K562 (cell line): Measurements from ENCODE around the gene PSMA5. TPM values are rescaled to one million over a fixed set of nuclear protein-coding genes. Genes with fewer than 3 reads are reported as not detected.

Source experiments
- ATAC-seq: fragments of 200-7000 bp; cut with Tn5 transposase; 3 replicates; pipeline ENCODE4 v1.9.1; 2020; ENCODE audit warnings: moderate library complexity
- BruUV-seq: library from RNA; stranded (reverse); fragments of 400-500 nt; replicated peaks from 2 replicates; lab custom pipeline; 2021; lab: Mats Ljungman, UMichigan
- CTCF ChIA-PET: fragments of 300-600 bp; formaldehyde crosslinking; extraction: SDS; loops from one replicate; lab custom pipeline; 2021; ENCODE audit warnings: low intra/inter-chr PET ratio; lab: Yijun Ruan, JAX
- POLR2A ChIA-PET: fragments of 300-600, 350-650 bp; sonication (Branson Sonifier 250); formaldehyde crosslinking; extraction: SDS; loops from one replicate; lab custom pipeline; 2021; ENCODE audit warnings: antibody characterized with exemption, inconsistent platforms; lab: Yijun Ruan, JAX
- DNase-seq, 4 experiments: peaks; one replicate each; pipeline versions ENCODE4 v3.0.0 to v3.0.0-alpha.2; 2011 to 2018; ENCODE audit warnings: low spot score in 3 of 4, mixed read lengths in 3 of 4; ENCODE audit errors: extremely low read depth in 1 of 4
- FAIRE-seq: peaks from 2 replicates; lab custom pipeline; 2011; peaks lifted over from hg19 to GRCh38; lab: Jason Lieb, UNC
- H2AFZ ChIP-seq: 2 replicates; pipeline ENCODE4 v1.6.0; 2011; ENCODE audit warnings: low read depth, low read length, control low read depth, inconsistent platforms
- H3K27ac ChIP-seq: fragments of 200-600 bp; 3 replicates; pipeline ENCODE4 v1.8.0; 2011; ENCODE audit warnings: low read depth, mild to moderate bottlenecking, control low read depth, inconsistent platforms, low read length, moderate library complexity, mixed read lengths; ENCODE audit errors: extremely low read depth
- H3K27me3 ChIP-seq, 2 experiments: fragments of 300-600 bp in 1 of 2; 2 replicates in 1 of 2; 3 replicates in 1 of 2; pipeline versions ENCODE4 v1.6.0 to v1.8.0; 2011; ENCODE audit warnings: inconsistent platforms in 2 of 2, low read length in 2 of 2, mild to moderate bottlenecking in 1 of 2, mixed read lengths in 1 of 2, moderate library complexity in 1 of 2; ENCODE audit not compliant: control insufficient read depth in 2 of 2, insufficient read depth in 2 of 2
- H3K36me3 ChIP-seq: fragments of 300-600 bp; 3 replicates; pipeline ENCODE4 v1.8.0; 2011; ENCODE audit warnings: mild to moderate bottlenecking, low read length, inconsistent platforms; ENCODE audit not compliant: control insufficient read depth, insufficient read depth
- H3K4me1 ChIP-seq, 2 experiments: fragments of 200-600 bp in 1 of 2; replicated peaks in 1 of 2; 2 replicates in 1 of 2; 3 replicates in 1 of 2; pipeline versions ENCODE4 v1.5.1 to v1.8.0; 2011; ENCODE audit warnings: inconsistent platforms in 2 of 2, low read length in 2 of 2, mild to moderate bottlenecking in 1 of 2, mixed read lengths in 1 of 2, moderate library complexity in 1 of 2; ENCODE audit not compliant: control insufficient read depth in 2 of 2, insufficient read depth in 2 of 2
- H3K4me2 ChIP-seq: 2 replicates; pipeline ENCODE4 v1.6.1; 2011; ENCODE audit warnings: low read length, control low read depth, inconsistent platforms, mixed read lengths; ENCODE audit not compliant: insufficient read depth
- H3K4me3 ChIP-seq: fragments of 200-600 bp; sonication (generic), shearing (Covaris generic); 2 replicates; pipeline ENCODE4 v1.5.1; 2016; ENCODE audit warnings: control low read depth, inconsistent platforms
- H3K79me2 ChIP-seq: fragments of 200-600 bp; 3 replicates; pipeline ENCODE4 v1.8.0; 2011; ENCODE audit warnings: low read length, inconsistent platforms; ENCODE audit not compliant: control insufficient read depth, insufficient read depth
- H3K9ac ChIP-seq, 2 experiments: 2 replicates each; pipeline versions ENCODE4 v1.6.0 to v1.6.1; 2011; ENCODE audit warnings: low read depth in 2 of 2, low read length in 2 of 2, control low read depth in 1 of 2, inconsistent platforms in 1 of 2, mild to moderate bottlenecking in 1 of 2, mixed read lengths in 1 of 2; ENCODE audit not compliant: insufficient read depth in 1 of 2
- H3K9me1 ChIP-seq: one replicate; pipeline ENCODE4 v1.6.0; 2011; ENCODE audit warnings: inconsistent platforms, mild to moderate bottlenecking, low read length, moderate library complexity; ENCODE audit not compliant: control insufficient read depth, insufficient read depth
- H3K9me3 ChIP-seq: replicated peaks from 2 replicates; pipeline ENCODE4 v1.5.1; 2011; ENCODE audit warnings: low read depth, low read length, inconsistent platforms; ENCODE audit not compliant: control insufficient read depth, insufficient read depth
- H4K20me1 ChIP-seq: replicated peaks from 2 replicates; pipeline ENCODE4 v1.6.1; 2011; ENCODE audit warnings: low read length, inconsistent platforms, mixed read lengths; ENCODE audit not compliant: control insufficient read depth, insufficient read depth
- CBFA2T3 ChIP-seq: fragments of 450-650 bp; IDR thresholded peaks from 2 replicates; pipeline ENCODE4 v1.6.1; 2017
- EHMT2 ChIP-seq: fragments of 450-650 bp; IDR thresholded peaks from 2 replicates; pipeline ENCODE4 v1.6.1; 2018; ENCODE audit warnings: antibody characterized with exemption
- RBM14 ChIP-seq: fragments of 200-400 bp; formaldehyde crosslinking; IDR thresholded peaks from 2 replicates; pipeline ENCODE4 v1.6.1; 2018; ENCODE audit warnings: low read depth, mild to moderate bottlenecking, low read length, moderate library complexity, borderline replicate concordance; ENCODE audit not compliant: insufficient read depth
- TAF15 ChIP-seq: fragments of 200-400 bp; formaldehyde crosslinking; IDR thresholded peaks from 2 replicates; pipeline ENCODE4 v1.6.1; 2017; ENCODE audit warnings: mild to moderate bottlenecking, low read depth, low read length, moderate library complexity
- ZC3H4 ChIP-seq: sonication (generic); formaldehyde crosslinking; IDR thresholded peaks from 2 replicates; pipeline ENCODE4 v1.9.0; 2021; ENCODE audit warnings: missing genetic modification reagents, borderline replicate concordance
- ZNF24 ChIP-seq: fragments of 450-650 bp; IDR thresholded peaks from 2 replicates; pipeline ENCODE4 v1.6.1; 2016
- WGBS: fragments of 100-300 bp; shearing (Covaris generic); methylation state at CpG from one replicate; pipeline ENCODE4 v1.1.6; 2016; ENCODE audit warnings: low coverage, mixed read lengths; ENCODE audit not compliant: insufficient coverage; ENCODE audit errors: missing lambda C conversion rate; 5-methylcytosine and 5-hydroxymethylcytosine counted together
- in situ Hi-C: fragments of 300-500 bp; cut with MboI; formaldehyde crosslinking; loops from 4 replicates; pipeline ENCODE4 v1.15.0; 2018; ENCODE audit warnings: inconsistent platforms, mixed read lengths
- intact Hi-C: fragments of 100-400 bp; cut with micrococcal nuclease; formaldehyde crosslinking; loops from 2 replicates; pipeline ENCODE4 v1.14.2; 2022
- polyA plus RNA-seq, 8 experiments: library from polyadenylated mRNA; depleted of rRNA in 4 of 8; stranded (reverse) in 5 of 8; unstranded in 3 of 8; fragments of >200 nt; fragmentation: Nextera tagmentation in 2 of 8; fragmentation: Illumina TruSeq in 1 of 8; extraction: Ambion mirVana in 2 of 8; extraction: Trizol in 1 of 8; gene quantifications; 2 replicates each; pipeline versions ENCODE4 v1.2.1 to v1.2.3, GENCODE V29; 2011 to 2014; ENCODE audit warnings: inconsistent platforms in 1 of 8, missing spikeins in 1 of 8
- total RNA-seq, 7 experiments: library from RNA; depleted of rRNA in 6 of 7; stranded (reverse); fragments of >200 nt in 6 of 7; fragmentation: Illumina TruSeq in 2 of 7; extraction: Trizol in 2 of 7; gene quantifications; 2 replicates each; pipeline versions ENCODE4 v1.2.1 to v1.2.3, GENCODE V29; 2011 to 2021; ENCODE audit warnings: low replicate concordance in 1 of 7
- TF ChIP-seq, protein P1 (sequence below): fragments of 250-450 bp; sonication (Bioruptor Pico); IDR thresholded peaks from 2 replicates; pipeline ENCODE4 v1.5.0; 2020; ENCODE audit warnings: mild to moderate bottlenecking

The PSMA5 gene
- total and polyA plus RNA-seq, 9 of the 15 experiments (the other 6 are each of a cell fraction or from before 2014, with no cell fraction given), result 82.6 to 542 (median 287) TPM

DNA sequence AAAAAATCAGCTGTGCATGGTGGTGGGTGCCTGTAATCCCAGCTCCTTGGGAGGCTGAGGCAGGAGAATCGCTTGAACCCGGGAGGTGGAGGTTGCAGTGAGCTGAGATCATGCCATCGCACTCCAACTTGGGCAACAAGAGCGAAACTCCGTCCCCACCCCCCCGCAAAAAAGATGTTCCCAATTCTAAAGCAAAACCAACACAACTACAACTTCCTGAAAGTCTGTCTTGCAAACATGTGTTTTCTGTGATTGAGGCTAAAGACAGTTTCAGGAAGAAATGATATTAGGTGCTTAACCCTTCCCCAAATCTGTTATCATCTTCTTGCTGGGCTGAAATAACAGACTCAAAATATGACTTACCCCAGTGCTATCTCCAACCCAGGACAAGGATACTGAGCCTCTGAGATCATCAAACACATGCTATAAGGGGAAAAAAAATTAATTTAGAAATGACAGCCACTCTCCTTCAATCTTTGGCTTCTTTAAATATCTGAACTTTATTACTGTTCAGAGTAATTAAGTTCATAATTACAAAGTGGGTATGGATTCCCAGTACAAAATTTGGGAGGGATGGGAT, 57.0 kb downstream of the PSMA5 start:
- Histone ChIP-seq H2AFZ (no peak overlapping the region), H3K4me2 (no peak overlapping the region), H3K4me3 (no peak overlapping the region), H3K27ac (no peak overlapping the region), H4K20me1 (no peaks in the 10 kb centered on the region), H3K9me1 (peaks cover 4% of the 10 kb centered on the region), H3K9ac (no peak overlapping the region), H3K9me3 (no peaks in the 10 kb centered on the region), H3K4me1 (peaks cover 13 to 37% of the 10 kb centered on the region in 2 experiments), H3K79me2 (peaks cover 58% of the 10 kb centered on the region), H3K27me3 (no peaks in the 10 kb centered on the region), H3K36me3 (peaks cover 56% of the 10 kb centered on the region)
- ATAC-seq (no peak), FAIRE-seq (no peak), DNase-seq (no peak)
- WGBS, result 85% methylated on average over 5 of the region's 6 CpGs
- BruUV-seq, result no TSS peak
- ChIA-PET POLR2A (interaction anchor here (0.6 to 1.1 kb wide), 3 partner anchors 13 to 179 kb away, joined by 3 to 4 read pairs (median 4); partner anchors contain the start of gene GNAI3), CTCF (no interaction called here)
- no peak for TF ChIP-seq TAF15
- 0 out of 2 replicates have a peak, but pooled peaks have one; percentile 11 for TF ChIP-seq CBFA2T3
- TF ChIP-seq ZNF24, result peak; percentile 60; the same call in 1 of the 2 replicates
- in situ Hi-C loops (no loop called here), intact Hi-C loops (no loop called here)

DNA sequence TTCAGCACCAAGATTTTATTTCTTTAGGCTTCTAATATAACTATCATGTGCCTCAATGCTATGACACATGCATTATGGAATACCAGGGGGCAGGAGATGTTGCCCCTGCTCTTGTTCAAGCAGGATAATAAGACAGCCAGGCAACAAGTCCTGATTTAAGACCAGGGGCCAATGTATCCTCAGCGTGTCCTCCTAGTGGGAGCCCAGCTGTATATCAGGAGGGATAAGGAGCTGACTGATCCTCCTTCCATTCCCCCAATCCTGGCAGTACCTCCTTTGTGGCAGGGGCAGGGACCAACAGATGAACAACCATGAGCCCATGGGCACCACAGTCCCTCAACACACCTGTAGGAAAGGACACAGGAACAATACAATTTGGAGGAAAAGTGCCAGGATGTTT, 57.8 kb downstream of the PSMA5 start:
- BruUV-seq, result no TSS peak
- H3K4me2 ChIP-seq, result no peak overlapping the region
- H3K36me3 ChIP-seq, result peaks cover 64% of the 10 kb centered on the region
- H3K4me1 ChIP-seq, result peaks cover 13 to 37% of the 10 kb centered on the region in 2 experiments
- intact Hi-C loops (no loop called here), in situ Hi-C loops (no loop called here)
- ChIA-PET CTCF (no interaction called here), POLR2A (interaction anchor here (0.6 to 1.1 kb wide), 4 partner anchors 12 to 180 kb away, joined by 3 to 4 read pairs (median 4); partner anchors contain the start of gene GNAI3)
- no peaks in the 10 kb centered on the region for H4K20me1 ChIP-seq
- peaks cover 50% of the 10 kb centered on the region for H3K79me2 ChIP-seq
- H3K27me3 ChIP-seq, result no peaks in the 10 kb centered on the region
- no peak overlapping the region for H2AFZ ChIP-seq
- H3K9ac ChIP-seq, result no peak overlapping the region
- H3K9me3 ChIP-seq, result no peaks in the 10 kb centered on the region
- H3K9me1 ChIP-seq, result peaks cover 4% of the 10 kb centered on the region
- no peak overlapping the region for H3K27ac ChIP-seq
- 72% methylated on average over 1 of the region's 1 CpG for WGBS
- ATAC-seq, result peak; percentile 29; the same call in 2 of the 3 replicates
- FAIRE-seq, result no peak
- no peak for DNase-seq
- H3K4me3 ChIP-seq, result no peak overlapping the region
- TF ChIP-seq ZC3H4 (no peak), EHMT2 (no peak), RBM14 (no peak)
- TF ChIP-seq, protein P1, sequence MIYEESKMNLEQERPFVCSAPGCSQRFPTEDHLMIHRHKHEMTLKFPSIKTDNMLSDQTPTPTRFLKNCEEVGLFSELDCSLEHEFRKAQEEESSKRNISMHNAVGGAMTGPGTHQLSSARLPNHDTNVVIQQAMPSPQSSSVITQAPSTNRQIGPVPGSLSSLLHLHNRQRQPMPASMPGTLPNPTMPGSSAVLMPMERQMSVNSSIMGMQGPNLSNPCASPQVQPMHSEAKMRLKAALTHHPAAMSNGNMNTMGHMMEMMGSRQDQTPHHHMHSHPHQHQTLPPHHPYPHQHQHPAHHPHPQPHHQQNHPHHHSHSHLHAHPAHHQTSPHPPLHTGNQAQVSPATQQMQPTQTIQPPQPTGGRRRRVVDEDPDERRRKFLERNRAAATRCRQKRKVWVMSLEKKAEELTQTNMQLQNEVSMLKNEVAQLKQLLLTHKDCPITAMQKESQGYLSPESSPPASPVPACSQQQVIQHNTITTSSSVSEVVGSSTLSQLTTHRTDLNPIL (CRISPR knock-in tag), result no peak
